ENCODE measurements around the gene HAVCR2. TPM values are rescaled to one million over a fixed set of nuclear protein-coding genes. Genes with fewer than 3 reads are reported as not detected.
"Not testable (repeated sequence)": the region's sequence is repeated elsewhere in the genome, so short reads cannot be mapped to it uniquely, and the experiment has no call there.

HAVCR2 gene
- total and polyA plus RNA-seq, 3 donors from 2014 or later = 3.1 to 3.6 (median 3.2) TPM

GRCh38 chr5:157050050-157050449 lies 58.8 kb downstream of the HAVCR2 start:
- no peaks in the 10 kb centered on the region for H3K27me3 ChIP-seq
- H3K4me1 ChIP-seq = no peaks in the 10 kb centered on the region

GRCh38 chr5:157049605-157050004 lies 59.2 kb downstream of the HAVCR2 start:
- no peak for DNase-seq
- no peaks in the 10 kb centered on the region for H3K4me1 ChIP-seq
- 39 to 57% methylated on average over 1 of the region's 1 CpG for WGBS, 2 donors
- H3K4me3 ChIP-seq = no peak overlapping the region
- no peaks in the 10 kb centered on the region for H3K27me3 ChIP-seq
- TF ChIP-seq POLR2A (IDR thresholded peaks at IDR 0.05) (no peak), CTCF (IDR thresholded peaks at IDR 0.05) (no peak)
- intact Hi-C loops (cut with DNase I; ENCODE audit: low total_unique reads) = no loop called here
- H3K27ac ChIP-seq = no peak overlapping the region
- no peaks in the 10 kb centered on the region for H3K36me3 ChIP-seq (ENCODE audit: low read depth, missing control alignments)
- no peaks in the 10 kb centered on the region for H3K9me3 ChIP-seq

More at GRCh38 chr5:157050050-157050449, 58.8 kb downstream of the HAVCR2 start:
- Histone ChIP-seq H3K4me3 (no peak overlapping the region), H3K9me3 (no peaks in the 10 kb centered on the region), H3K36me3 (ENCODE audit: low read depth, missing control alignments) (no peaks in the 10 kb centered on the region), H3K27ac (no peak overlapping the region)
- 82 to 86% methylated on average over 5 of the region's 5 CpGs for WGBS, 2 donors
- TF ChIP-seq POLR2A (IDR thresholded peaks at IDR 0.05) = no peak
- no peak for TF ChIP-seq CTCF (IDR thresholded peaks at IDR 0.05)
- intact Hi-C loops (cut with DNase I; ENCODE audit: low total_unique reads) = no loop called here
- DNase-seq = no peak

GRCh38 chr5:157047898-157048297 lies 60.9 kb downstream of the HAVCR2 start:
- no peaks in the 10 kb centered on the region for H3K27me3 ChIP-seq
- H3K9me3 ChIP-seq = no peaks in the 10 kb centered on the region
- H3K4me1 ChIP-seq = no peaks in the 10 kb centered on the region
- TF ChIP-seq CTCF (IDR thresholded peaks at IDR 0.05) (no peak), POLR2A (IDR thresholded peaks at IDR 0.05) (no peak)
- H3K4me3 ChIP-seq = no peak overlapping the region
- WGBS, 2 donors = 91 to 93% methylated on average over 5 of the region's 5 CpGs
- intact Hi-C loops (cut with DNase I; ENCODE audit: low total_unique reads) = no loop called here
- H3K36me3 ChIP-seq (ENCODE audit: low read depth, missing control alignments) = no peaks in the 10 kb centered on the region
- no peak overlapping the region for H3K27ac ChIP-seq
- DNase-seq = no peak

- H3K27ac ChIP-seq; H3K36me3 ChIP-seq (ENCODE audit: low read depth, missing control alignments); DNase-seq; H3K4me3 ChIP-seq; H3K9me3 ChIP-seq; intact Hi-C loops (cut with DNase I; ENCODE audit: low total_unique reads); H3K27me3 ChIP-seq; H3K4me1 ChIP-seq: not testable (repeated sequence)
- 93 to 98% methylated on average over 4 of the region's 4 CpGs for WGBS, 2 donors
These were observed 61.8 kb downstream of the HAVCR2 start for GRCh38 chr5:157047016-157047415.

- H3K27ac ChIP-seq = no peak overlapping the region
- intact Hi-C loops (cut with DNase I; ENCODE audit: low total_unique reads) = no loop called here
- WGBS, 2 donors = 77 to 81% methylated on average over 3 of the region's 3 CpGs
These were observed 62.8 kb downstream of the HAVCR2 start for GRCh38 chr5:157046041-157046440.

More at GRCh38 chr5:157046041-157046440, 62.8 kb downstream of the HAVCR2 start:
- H3K4me3 ChIP-seq = no peak overlapping the region
- no peaks in the 10 kb centered on the region for H3K9me3 ChIP-seq
- TF ChIP-seq CTCF (IDR thresholded peaks at IDR 0.05) (no peak), POLR2A (IDR thresholded peaks at IDR 0.05) (no peak)
- no peak for DNase-seq
- no peaks in the 10 kb centered on the region for H3K4me1 ChIP-seq
- H3K36me3 ChIP-seq (ENCODE audit: low read depth, missing control alignments) = no peaks in the 10 kb centered on the region
- no peaks in the 10 kb centered on the region for H3K27me3 ChIP-seq
